BLaER1 (cell line): ENCODE results near the gene MOK.
A peak's percentile ranks its signal among the peaks of the same experiment; 100 is the strongest.

Experiments used
- H3K27ac ChIP-seq: shearing (Covaris generic); formaldehyde crosslinking; 2 replicates; pipeline ENCODE4 v1.8.1; 2022
- H3K27me3 ChIP-seq: shearing (Covaris generic); formaldehyde crosslinking; 2 replicates; pipeline ENCODE4 v1.8.1; 2022
- H3K36me3 ChIP-seq: shearing (Covaris generic); formaldehyde crosslinking; 2 replicates; pipeline ENCODE4 v1.8.1; 2022
- H3K4me1 ChIP-seq: shearing (Covaris generic); formaldehyde crosslinking; 2 replicates; pipeline ENCODE4 v1.8.1; 2022
- H3K4me2 ChIP-seq: shearing (Covaris generic); formaldehyde crosslinking; 2 replicates; pipeline ENCODE4 v1.8.1; 2022
- H3K4me3 ChIP-seq: shearing (Covaris generic); formaldehyde crosslinking; 2 replicates; pipeline ENCODE4 v1.8.1; 2022
- H3K9ac ChIP-seq: shearing (Covaris generic); formaldehyde crosslinking; 2 replicates; pipeline ENCODE4 v1.8.1; 2022
- H3K9me3 ChIP-seq: shearing (Covaris generic); formaldehyde crosslinking; 2 replicates; pipeline ENCODE4 v1.8.1; 2022
- H4K20me1 ChIP-seq: shearing (Covaris generic); formaldehyde crosslinking; 2 replicates; pipeline ENCODE4 v1.8.1; 2022
- Cebpa-rat ChIP-seq: shearing (Covaris generic); IDR thresholded peaks from 2 replicates; pipeline ENCODE4 v1.8.1; 2022

The MOK gene

DNA sequence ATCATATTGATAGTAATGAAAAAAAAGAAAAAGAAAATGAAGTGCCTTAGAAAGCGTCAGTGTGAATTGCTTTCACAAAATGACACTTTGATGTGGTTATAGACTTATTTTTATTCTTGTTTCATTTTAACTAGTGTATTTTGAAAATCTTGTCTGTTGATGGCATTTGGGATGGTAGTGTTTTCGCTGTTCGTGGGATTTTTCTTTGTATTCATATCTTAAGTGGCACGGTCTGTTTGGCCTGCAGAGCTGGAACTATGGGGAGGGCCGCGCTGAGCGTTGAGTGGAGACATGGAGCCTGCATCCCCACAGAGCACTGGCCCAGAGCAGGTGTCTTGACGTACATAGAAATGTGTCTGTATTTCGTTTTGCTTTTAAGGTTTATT lies 103.6 kb downstream of the MOK start:
- Histone ChIP-seq H3K4me1 (peaks cover 81% of the 10 kb centered on the region), H3K4me2 (peak overlapping the region; percentile 98), H3K36me3 (peaks cover 57% of the 10 kb centered on the region), H3K27me3 (no peaks in the 10 kb centered on the region), H4K20me1 (peaks cover 96% of the 10 kb centered on the region), H3K9ac (peak overlapping the region; percentile 54; the same call in 1 of the 2 replicates), H3K4me3 (peak overlapping the region; percentile 47), H3K9me3 (no peaks in the 10 kb centered on the region), H3K27ac (peak overlapping the region; percentile 75)
- TF ChIP-seq Cebpa-rat = no peak

DNA sequence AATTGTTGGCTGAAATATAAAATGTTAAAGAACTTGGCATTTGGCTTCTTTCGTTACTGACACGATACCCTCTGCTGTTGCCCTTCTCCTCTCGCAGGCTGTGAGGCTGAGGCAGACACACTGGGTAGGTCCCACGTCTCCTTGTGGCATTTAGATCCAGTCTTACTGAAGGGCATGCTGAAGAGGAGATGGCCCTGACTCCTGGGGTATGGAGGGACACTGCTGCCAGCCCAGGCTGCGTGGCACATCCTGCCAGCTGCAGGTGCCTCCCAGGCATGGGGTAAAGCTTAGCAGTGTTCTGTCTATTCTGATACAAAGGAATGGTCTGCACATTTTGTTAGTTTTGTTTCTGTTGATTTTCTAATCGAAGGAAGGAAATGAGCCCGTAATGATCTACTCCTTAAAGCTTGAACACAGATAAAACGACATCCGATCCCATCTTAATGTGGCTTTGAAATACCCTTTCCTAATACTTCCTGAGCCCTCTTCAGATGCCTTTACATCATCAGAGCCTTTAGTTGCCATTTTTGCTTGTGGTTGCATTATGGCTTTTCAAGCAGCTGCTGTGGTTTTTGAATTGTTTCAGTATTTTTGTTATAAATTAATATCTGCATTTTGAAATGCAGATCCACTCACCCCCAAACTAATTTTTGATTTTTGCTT lies 104.1 kb downstream of the MOK start:
- peak overlapping the region; percentile 67; the same call in 1 of the 2 replicates for H3K9ac ChIP-seq
- no peak for TF ChIP-seq Cebpa-rat
- no peaks in the 10 kb centered on the region for H3K27me3 ChIP-seq
- peaks cover 75% of the 10 kb centered on the region for H3K4me1 ChIP-seq
- peak overlapping the region; percentile 98 for H3K4me2 ChIP-seq
- H3K4me3 ChIP-seq = peak overlapping the region; percentile 47
- H3K36me3 ChIP-seq = peaks cover 57% of the 10 kb centered on the region
- no peaks in the 10 kb centered on the region for H3K9me3 ChIP-seq
- peaks cover 96% of the 10 kb centered on the region for H4K20me1 ChIP-seq
- peak overlapping the region; percentile 75 for H3K27ac ChIP-seq

DNA sequence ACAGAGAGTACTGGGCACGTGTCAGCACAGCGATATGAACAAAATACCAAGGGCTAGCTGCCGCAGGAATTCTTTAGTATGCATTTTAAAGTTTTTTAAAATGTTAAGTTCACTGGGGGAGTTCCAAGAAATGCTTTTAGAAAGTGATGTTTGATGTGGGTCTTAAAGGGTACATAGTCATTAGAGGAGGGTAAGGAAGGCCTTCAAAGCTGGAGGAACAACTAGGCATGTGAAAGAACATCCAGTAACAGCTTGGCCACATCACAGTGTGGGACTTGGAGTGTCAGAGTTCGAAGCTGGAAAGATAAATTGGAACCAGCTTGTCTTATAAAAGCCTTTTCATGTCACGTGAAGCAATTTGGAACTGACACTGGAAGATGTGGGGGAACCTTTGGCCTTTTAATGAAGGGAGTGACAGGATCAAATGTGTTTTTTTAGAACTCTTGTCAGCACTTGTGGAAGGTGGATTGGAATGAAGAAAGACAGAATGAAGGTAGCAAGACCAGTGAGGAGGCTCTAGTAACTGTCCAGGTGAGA lies 107.6 kb downstream of the MOK start:
- H3K36me3 ChIP-seq = peaks cover 48% of the 10 kb centered on the region
- peaks cover 41% of the 10 kb centered on the region for H3K4me1 ChIP-seq
- peaks cover 99% of the 10 kb centered on the region for H4K20me1 ChIP-seq
- no peaks in the 10 kb centered on the region for H3K27me3 ChIP-seq
- no peak for TF ChIP-seq Cebpa-rat
- no peak overlapping the region for H3K9ac ChIP-seq
- no peak overlapping the region for H3K4me3 ChIP-seq
- no peak overlapping the region for H3K27ac ChIP-seq
- no peaks in the 10 kb centered on the region for H3K9me3 ChIP-seq
- no peak overlapping the region for H3K4me2 ChIP-seq

DNA sequence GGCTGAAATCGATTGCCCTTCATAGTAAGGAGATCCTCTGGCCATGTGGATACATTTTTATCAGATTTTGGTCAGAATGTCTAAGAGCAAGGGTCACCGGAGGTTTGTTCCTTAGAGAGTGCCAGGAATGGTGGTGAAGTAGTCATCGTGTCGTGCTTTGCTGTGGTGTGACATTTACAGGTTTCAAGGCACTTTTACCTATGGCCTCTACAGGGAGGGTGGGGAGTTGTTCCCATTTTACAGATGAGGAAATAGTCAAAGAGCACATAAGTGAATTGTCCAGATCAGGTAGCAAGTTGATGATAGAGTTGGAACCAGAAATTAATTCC lies 108.1 kb downstream of the MOK start:
- no peak overlapping the region for H3K4me3 ChIP-seq
- no peaks in the 10 kb centered on the region for H3K9me3 ChIP-seq
- no peaks in the 10 kb centered on the region for H3K27me3 ChIP-seq
- peaks cover 36% of the 10 kb centered on the region for H3K4me1 ChIP-seq
- H4K20me1 ChIP-seq = peaks cover 99% of the 10 kb centered on the region
- TF ChIP-seq Cebpa-rat = no peak
- H3K9ac ChIP-seq = no peak overlapping the region
- H3K27ac ChIP-seq = no peak overlapping the region
- no peak overlapping the region for H3K4me2 ChIP-seq
- H3K36me3 ChIP-seq = peaks cover 48% of the 10 kb centered on the region

DNA sequence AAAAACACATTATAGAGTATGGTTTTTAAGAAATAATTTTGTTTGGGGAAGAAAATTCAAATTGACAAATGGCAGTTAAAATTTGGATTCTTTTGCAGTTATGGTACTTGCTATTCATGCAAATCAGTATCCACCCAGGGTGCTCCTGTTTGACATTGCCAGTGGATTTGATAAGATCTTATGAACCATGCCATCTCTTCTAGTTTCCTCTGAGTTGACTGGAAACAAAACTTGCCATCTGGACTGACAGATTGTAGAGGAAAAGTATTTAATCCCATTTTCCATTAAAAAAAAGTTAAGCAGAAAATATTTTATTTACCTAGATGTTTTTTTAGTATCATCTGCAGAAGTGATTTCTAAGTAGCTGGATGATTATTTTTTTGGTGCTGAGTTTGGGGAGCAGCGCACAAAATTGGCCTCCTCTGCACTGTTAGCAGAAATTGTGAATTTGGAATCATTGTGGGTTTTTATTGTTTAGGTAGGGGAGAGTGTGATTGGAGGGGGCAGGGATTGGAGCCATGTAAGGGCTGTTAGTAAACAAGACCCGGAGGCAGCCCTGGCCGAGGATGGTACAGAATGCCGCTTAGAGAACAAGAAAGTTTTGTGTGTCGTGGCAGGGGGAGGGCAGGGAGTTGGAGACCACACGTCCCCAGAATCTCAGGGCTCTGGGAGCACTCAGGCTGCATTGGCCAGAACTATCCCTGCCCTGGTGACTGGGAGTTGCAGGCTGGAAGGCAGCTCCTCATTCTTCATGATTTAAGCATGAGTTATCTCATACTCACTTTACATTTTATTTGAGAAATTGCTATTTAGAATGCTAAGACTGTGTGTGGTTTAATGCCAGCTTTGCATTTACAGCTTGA lies 108.7 kb downstream of the MOK start:
- H4K20me1 ChIP-seq = peaks cover 99% of the 10 kb centered on the region
- peaks cover 30% of the 10 kb centered on the region for H3K4me1 ChIP-seq
- no peaks in the 10 kb centered on the region for H3K9me3 ChIP-seq
- H3K27ac ChIP-seq = no peak overlapping the region
- H3K4me2 ChIP-seq = no peak overlapping the region
- no peak overlapping the region for H3K4me3 ChIP-seq
- H3K27me3 ChIP-seq = no peaks in the 10 kb centered on the region
- no peak for TF ChIP-seq Cebpa-rat
- peaks cover 48% of the 10 kb centered on the region for H3K36me3 ChIP-seq
- no peak overlapping the region for H3K9ac ChIP-seq

DNA sequence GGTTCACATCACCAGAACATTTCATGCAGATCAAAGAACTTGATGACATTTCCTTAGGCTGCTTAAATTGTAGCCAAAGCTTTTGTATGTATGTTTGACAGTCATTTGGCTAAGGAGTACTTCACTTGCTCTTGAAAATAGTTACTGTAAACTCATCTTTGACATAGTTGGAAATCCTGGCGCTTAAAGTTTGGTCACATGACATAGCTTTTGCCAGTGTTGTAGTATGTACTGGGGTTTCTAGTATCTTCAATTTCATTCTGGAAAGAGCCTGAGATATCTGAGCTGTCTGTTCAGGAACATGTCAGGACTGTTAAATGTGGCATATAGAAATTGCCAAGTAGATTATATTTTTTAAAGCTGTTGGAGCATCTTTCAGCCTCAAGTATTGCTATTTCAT lies 109.5 kb downstream of the MOK start:
- Histone ChIP-seq H3K4me3 (no peak overlapping the region), H3K27me3 (no peaks in the 10 kb centered on the region), H3K4me2 (no peak overlapping the region), H3K36me3 (peaks cover 48% of the 10 kb centered on the region), H3K9me3 (no peaks in the 10 kb centered on the region), H3K27ac (no peak overlapping the region), H3K4me1 (peaks cover 29% of the 10 kb centered on the region), H3K9ac (no peak overlapping the region), H4K20me1 (peaks cover 99% of the 10 kb centered on the region)
- no peak for TF ChIP-seq Cebpa-rat

DNA sequence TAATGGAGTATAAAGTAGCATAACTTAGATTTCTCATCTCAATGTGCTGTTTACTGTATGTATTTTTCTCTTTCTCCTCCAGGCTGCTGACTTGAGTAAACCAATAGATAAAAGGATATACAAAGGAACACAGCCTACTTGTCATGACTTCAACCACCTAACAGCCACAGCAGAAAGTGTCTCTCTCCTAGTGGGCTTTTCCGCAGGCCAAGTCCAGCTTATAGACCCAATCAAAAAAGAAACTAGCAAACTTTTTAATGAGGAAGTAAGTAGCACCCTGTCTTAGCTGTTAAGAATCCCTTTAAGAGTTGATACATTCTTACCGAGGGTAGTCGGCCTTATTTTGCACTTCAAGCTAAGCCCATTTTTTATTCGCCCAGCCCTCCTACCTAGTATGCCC lies 110.1 kb downstream of the MOK start:
- H3K36me3 ChIP-seq = peaks cover 48% of the 10 kb centered on the region
- H3K4me3 ChIP-seq = no peak overlapping the region
- TF ChIP-seq Cebpa-rat = no peak
- no peak overlapping the region for H3K9ac ChIP-seq
- peaks cover 99% of the 10 kb centered on the region for H4K20me1 ChIP-seq
- peaks cover 25% of the 10 kb centered on the region for H3K4me1 ChIP-seq
- H3K9me3 ChIP-seq = no peaks in the 10 kb centered on the region
- no peaks in the 10 kb centered on the region for H3K27me3 ChIP-seq
- H3K27ac ChIP-seq = no peak overlapping the region
- H3K4me2 ChIP-seq = no peak overlapping the region

DNA sequence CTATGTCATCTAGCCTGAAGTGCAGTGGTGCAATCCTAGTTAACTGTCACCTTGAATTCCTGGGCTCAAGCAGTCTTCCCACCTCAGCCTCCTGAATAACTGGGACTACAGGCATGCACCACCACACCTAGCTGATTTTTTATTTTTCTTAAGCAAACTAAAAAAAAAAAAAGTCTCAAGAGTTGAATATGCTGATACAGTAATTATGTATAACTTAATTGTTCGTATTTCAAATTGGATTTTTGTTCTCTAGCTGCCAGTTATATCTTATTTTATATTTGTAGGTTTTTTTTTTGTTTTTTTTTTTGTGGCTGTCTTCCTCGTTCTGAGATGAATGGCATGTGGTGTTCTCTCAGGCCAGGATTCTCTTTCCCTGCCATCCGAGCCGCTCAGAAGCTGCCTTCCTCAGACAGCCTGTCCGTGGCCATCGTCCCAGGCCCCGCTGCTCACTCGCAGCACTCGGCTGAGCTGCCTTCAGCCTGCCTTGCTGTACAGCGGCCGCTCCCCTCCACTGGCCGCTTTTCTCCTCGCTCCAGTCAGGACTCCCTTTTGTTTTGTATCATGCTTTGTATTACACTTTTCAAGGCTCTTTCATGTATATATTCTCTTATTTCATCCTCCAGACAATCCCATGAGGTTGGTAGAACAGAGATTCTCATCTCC lies 112.0 kb downstream of the MOK start:
- Histone ChIP-seq H3K4me2 (no peak overlapping the region), H4K20me1 (peaks cover 94% of the 10 kb centered on the region), H3K27me3 (no peaks in the 10 kb centered on the region), H3K4me3 (no peak overlapping the region), H3K9ac (no peak overlapping the region), H3K4me1 (peaks cover 16% of the 10 kb centered on the region), H3K27ac (no peak overlapping the region), H3K9me3 (no peaks in the 10 kb centered on the region), H3K36me3 (peaks cover 33% of the 10 kb centered on the region)
- TF ChIP-seq Cebpa-rat = no peak

DNA sequence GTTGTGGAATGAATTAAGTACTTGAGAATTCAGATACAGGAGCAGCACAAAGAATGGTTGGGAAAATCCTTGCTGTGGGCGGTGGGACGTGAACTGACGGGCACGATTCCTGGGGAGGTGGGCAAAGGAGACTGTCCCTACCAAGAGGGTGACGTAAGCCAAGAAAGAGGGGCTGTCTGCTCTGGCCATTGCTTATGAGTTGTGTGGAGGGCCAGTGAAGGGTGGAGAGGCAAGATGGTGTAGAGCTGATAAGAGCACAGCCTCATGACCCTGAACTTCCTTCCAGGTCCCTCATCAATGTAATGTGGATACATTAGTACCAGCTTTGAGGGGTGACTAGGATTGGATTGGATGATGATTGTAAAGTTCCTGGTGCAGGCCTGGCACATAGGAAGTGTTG lies 115.1 kb downstream of the MOK start:
- no peaks in the 10 kb centered on the region for H3K27me3 ChIP-seq
- H3K36me3 ChIP-seq = peaks cover 2% of the 10 kb centered on the region
- H4K20me1 ChIP-seq = peaks cover 94% of the 10 kb centered on the region
- no peak overlapping the region for H3K4me2 ChIP-seq
- TF ChIP-seq Cebpa-rat = no peak
- no peak overlapping the region for H3K27ac ChIP-seq
- no peak overlapping the region for H3K9ac ChIP-seq
- no peak overlapping the region for H3K4me3 ChIP-seq
- H3K9me3 ChIP-seq = no peaks in the 10 kb centered on the region
- H3K4me1 ChIP-seq = peaks cover 16% of the 10 kb centered on the region

DNA sequence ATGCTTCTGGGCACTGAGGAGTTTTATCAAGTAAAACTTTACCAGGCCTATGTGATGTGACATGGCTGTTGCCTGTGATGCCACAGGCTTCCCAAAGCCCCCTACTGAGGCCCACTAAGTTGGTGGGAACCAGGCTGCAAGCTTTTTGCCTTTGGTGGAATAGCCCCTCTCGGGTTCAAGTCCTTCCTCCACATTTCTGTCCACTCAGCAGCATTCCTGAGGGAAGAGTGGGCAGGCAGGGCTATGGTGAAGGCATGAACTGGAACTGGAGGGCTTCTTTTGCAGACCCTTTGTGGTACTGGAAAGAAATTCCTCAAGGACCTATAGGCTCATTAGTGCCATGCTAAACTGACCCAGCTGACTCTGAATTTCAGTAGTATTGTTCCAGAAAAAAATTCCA lies 116.8 kb downstream of the MOK start:
- peaks cover 16% of the 10 kb centered on the region for H3K4me1 ChIP-seq
- H3K4me3 ChIP-seq = no peak overlapping the region
- peaks cover 94% of the 10 kb centered on the region for H4K20me1 ChIP-seq
- no peak for TF ChIP-seq Cebpa-rat
- no peaks in the 10 kb centered on the region for H3K9me3 ChIP-seq
- H3K36me3 ChIP-seq = peaks cover 4% of the 10 kb centered on the region; the same call in 1 of the 2 replicates
- no peak overlapping the region for H3K9ac ChIP-seq
- no peak overlapping the region for H3K27ac ChIP-seq
- H3K4me2 ChIP-seq = no peak overlapping the region
- H3K27me3 ChIP-seq = no peaks in the 10 kb centered on the region
